OCI-LY1 (cell line): ENCODE data around the gene APCDD1.

ENCODE experiments used
- H2AFZ ChIP-seq: fragments of 200-600 bp; sonication (generic), shearing (Covaris generic); 2 replicates; pipeline ENCODE4 v1.6.0; 2014; ENCODE audit warnings: antibody characterized with exemption, mild to moderate bottlenecking, low read length
- H3F3A ChIP-seq: fragments of 200-600 bp; sonication (generic), shearing (Covaris generic); 2 replicates; pipeline ENCODE4 v1.6.0; 2014; ENCODE audit warnings: mild to moderate bottlenecking, antibody characterized with exemption, low read length, moderate library complexity; ENCODE audit not compliant: insufficient read depth
- H3K27ac ChIP-seq: fragments of 200-600 bp; sonication (generic); 2 replicates; pipeline ENCODE4 v1.5.1; 2014; ENCODE audit warnings: low read length, mixed run types, mild to moderate bottlenecking, low read depth; ENCODE audit not compliant: poor library complexity, severe bottlenecking
- H3K27me3 ChIP-seq: fragments of 200-600 bp; sonication (generic); 2 replicates; pipeline ENCODE4 v1.6.0; 2014; ENCODE audit warnings: antibody characterized with exemption, mild to moderate bottlenecking, low read length, moderate library complexity; ENCODE audit not compliant: insufficient read depth
- H3K36me3 ChIP-seq: fragments of 200-600 bp; sonication (generic); 2 replicates; pipeline ENCODE4 v1.6.1; 2014; ENCODE audit warnings: mild to moderate bottlenecking, antibody characterized with exemption, low read length, moderate library complexity, mixed read lengths; ENCODE audit not compliant: insufficient read depth
- H3K4me1 ChIP-seq: fragments of 200-600 bp; sonication (generic); 2 replicates; pipeline ENCODE4 v1.5.1; 2014; ENCODE audit warnings: mild to moderate bottlenecking, low read length, moderate library complexity; ENCODE audit not compliant: insufficient read depth, severe bottlenecking
- H3K4me2 ChIP-seq: fragments of 200-600 bp; sonication (generic), shearing (Covaris generic); 2 replicates; pipeline ENCODE4 v1.6.1; 2014; ENCODE audit warnings: low read length
- H3K4me3 ChIP-seq: fragments of 200-600 bp; sonication (generic); 2 replicates; pipeline ENCODE4 v1.5.1; 2014; ENCODE audit warnings: low read length, low read depth, mild to moderate bottlenecking, mixed read lengths; ENCODE audit not compliant: poor library complexity, severe bottlenecking
- H3K79me2 ChIP-seq: fragments of 200-600 bp; shearing (Covaris generic); 2 replicates; pipeline ENCODE4 v1.6.1; 2016; ENCODE audit warnings: mixed run types, low read length, mixed read lengths; ENCODE audit not compliant: insufficient read depth
- H3K9ac ChIP-seq: fragments of 200-600 bp; sonication (generic), shearing (Covaris generic); 2 replicates; pipeline ENCODE4 v1.6.1; 2014; ENCODE audit warnings: mild to moderate bottlenecking, low read length, mixed read lengths
- H3K9me2 ChIP-seq: fragments of 200-600 bp; sonication (generic), shearing (Covaris generic); 2 replicates; pipeline ENCODE4 v1.6.1; 2014; ENCODE audit warnings: low read depth, mild to moderate bottlenecking, low read length, mixed read lengths
- H3K9me3 ChIP-seq: fragments of 200-600 bp; shearing (Covaris generic); 2 replicates; pipeline ENCODE4 v1.6.1; 2014; ENCODE audit warnings: low read length, mixed read lengths
- H4K20me1 ChIP-seq: fragments of 200-600 bp; sonication (generic), shearing (Covaris generic); 2 replicates; pipeline ENCODE4 v1.6.0; 2016; ENCODE audit warnings: mild to moderate bottlenecking, low read length; ENCODE audit not compliant: insufficient read depth
- EZH2 ChIP-seq: fragments of 200-600 bp; sonication (generic), shearing (Covaris generic); IDR thresholded peaks from 2 replicates; pipeline ENCODE4 v1.8.0; 2017; ENCODE audit warnings: borderline replicate concordance, mixed run types, mild to moderate bottlenecking, antibody characterized with exemption, low read length, moderate library complexity, mixed read lengths
- TF ChIP-seq, protein P1 (sequence below): fragments of 200-600 bp; sonication (generic), shearing (Covaris generic); IDR thresholded peaks from 2 replicates; pipeline ENCODE4 v1.5.1; 2017; ENCODE audit warnings: mild to moderate bottlenecking, antibody characterized with exemption, low read length, moderate library complexity, mixed read lengths

Gene APCDD1

DNA sequence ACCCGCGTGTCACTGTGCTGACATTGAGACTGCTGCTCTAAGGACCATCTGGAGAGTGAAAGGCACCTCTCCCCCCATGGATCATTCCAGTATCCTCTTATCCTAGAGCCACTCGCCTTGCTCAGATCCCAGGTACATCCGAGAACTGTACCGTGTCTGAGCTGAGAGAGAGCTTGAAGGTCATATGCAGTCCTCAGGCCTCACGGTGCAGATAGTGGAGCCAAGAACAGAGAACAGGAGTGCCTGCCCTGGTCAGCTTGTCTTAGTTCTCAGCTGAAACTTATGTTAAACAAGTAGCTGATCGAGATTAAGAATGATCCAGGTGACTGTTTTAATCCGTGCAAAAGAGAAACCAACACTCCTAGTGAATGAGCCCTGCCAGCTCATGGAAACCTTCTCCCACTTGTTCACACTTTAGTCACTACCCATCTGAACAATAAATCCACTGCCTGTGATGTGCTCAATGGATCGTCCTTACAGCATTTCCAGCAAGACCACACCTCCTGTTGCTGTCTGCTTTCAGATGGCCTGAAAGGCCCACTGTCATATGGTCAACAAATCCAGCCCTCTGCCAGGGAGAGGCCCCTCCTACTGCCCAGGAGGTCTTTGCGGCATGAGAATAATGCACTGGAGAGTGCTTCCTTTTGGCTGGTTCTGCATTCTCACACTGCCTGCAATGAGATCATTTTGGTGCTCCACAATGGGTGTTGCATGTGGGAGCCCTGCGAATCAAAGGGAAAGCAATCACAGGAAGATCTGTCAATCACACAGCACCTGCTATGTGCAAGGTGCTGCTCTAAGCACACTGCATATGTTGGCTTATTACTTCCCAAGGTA lies 43.7 kb upstream of the APCDD1 start:
- Histone ChIP-seq H3K79me2 (no peaks in the 10 kb centered on the region), H3K27me3 (peaks cover under 1% of the 10 kb centered on the region; the same call in 1 of the 2 replicates), H3K27ac (no peak overlapping the region), H3K4me1 (no peaks in the 10 kb centered on the region), H3K36me3 (no peaks in the 10 kb centered on the region), H3K9me3 (no peaks in the 10 kb centered on the region), H4K20me1 (no peaks in the 10 kb centered on the region), H3K4me2 (no peak overlapping the region), H3K9me2 (no peaks in the 10 kb centered on the region), H3F3A (no peaks in the 10 kb centered on the region), H2AFZ (no peak overlapping the region), H3K9ac (no peak overlapping the region), H3K4me3 (no peak overlapping the region)
- TF ChIP-seq, protein P1, sequence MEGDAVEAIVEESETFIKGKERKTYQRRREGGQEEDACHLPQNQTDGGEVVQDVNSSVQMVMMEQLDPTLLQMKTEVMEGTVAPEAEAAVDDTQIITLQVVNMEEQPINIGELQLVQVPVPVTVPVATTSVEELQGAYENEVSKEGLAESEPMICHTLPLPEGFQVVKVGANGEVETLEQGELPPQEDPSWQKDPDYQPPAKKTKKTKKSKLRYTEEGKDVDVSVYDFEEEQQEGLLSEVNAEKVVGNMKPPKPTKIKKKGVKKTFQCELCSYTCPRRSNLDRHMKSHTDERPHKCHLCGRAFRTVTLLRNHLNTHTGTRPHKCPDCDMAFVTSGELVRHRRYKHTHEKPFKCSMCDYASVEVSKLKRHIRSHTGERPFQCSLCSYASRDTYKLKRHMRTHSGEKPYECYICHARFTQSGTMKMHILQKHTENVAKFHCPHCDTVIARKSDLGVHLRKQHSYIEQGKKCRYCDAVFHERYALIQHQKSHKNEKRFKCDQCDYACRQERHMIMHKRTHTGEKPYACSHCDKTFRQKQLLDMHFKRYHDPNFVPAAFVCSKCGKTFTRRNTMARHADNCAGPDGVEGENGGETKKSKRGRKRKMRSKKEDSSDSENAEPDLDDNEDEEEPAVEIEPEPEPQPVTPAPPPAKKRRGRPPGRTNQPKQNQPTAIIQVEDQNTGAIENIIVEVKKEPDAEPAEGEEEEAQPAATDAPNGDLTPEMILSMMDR: no peak
- TF ChIP-seq EZH2: no peak

DNA sequence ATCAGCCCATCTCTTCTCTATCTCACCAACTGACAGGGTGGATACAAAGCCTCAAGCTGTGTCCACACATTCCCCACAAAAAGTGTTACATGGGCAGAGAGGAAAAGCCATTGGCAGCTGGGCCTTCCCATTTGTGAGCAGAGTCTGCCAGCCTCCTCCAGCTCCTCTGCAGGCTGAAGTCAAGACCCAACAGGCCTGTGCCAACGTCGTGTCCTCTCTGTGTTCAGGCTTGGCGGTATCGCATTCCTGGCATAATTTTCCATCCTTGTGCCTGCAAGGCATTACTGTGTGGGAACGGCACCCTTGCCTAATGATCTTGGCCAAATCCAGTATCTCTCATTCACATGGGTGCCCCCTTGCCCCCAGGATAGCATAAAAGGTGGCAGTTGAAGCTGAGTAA lies 41.5 kb upstream of the APCDD1 start:
- Histone ChIP-seq H3K27ac (no peak overlapping the region), H3K4me1 (no peaks in the 10 kb centered on the region), H2AFZ (no peak overlapping the region), H3F3A (no peaks in the 10 kb centered on the region), H3K4me3 (no peak overlapping the region), H3K27me3 (no peaks in the 10 kb centered on the region), H3K4me2 (no peak overlapping the region), H3K9me2 (no peaks in the 10 kb centered on the region), H3K9ac (no peak overlapping the region), H3K9me3 (no peaks in the 10 kb centered on the region), H3K36me3 (no peaks in the 10 kb centered on the region), H3K79me2 (no peaks in the 10 kb centered on the region), H4K20me1 (no peaks in the 10 kb centered on the region)
- no peak for TF ChIP-seq EZH2
- TF ChIP-seq, protein P1: no peak

DNA sequence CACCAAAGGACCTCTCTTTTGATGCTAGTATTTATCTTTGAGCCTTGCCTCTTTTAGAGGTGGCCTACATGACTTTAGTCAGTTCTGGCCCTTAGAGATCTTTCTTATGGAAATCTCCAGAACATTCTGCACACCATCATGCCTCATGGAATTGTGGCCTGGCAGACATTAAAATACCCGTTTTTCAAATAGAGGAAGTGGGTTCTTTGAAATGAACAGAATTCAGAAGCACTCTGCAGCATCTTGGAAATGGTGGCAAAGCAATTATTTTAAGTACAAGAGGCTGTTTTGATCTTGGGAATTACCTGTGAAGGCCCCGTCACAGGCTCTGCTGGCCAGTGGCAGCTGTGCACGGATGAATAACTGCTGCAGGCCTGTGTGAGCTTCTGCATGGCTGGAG lies 40.7 kb upstream of the APCDD1 start:
- H3K27me3 ChIP-seq: no peaks in the 10 kb centered on the region
- H3K27ac ChIP-seq: no peak overlapping the region
- no peak overlapping the region for H2AFZ ChIP-seq
- H3K4me3 ChIP-seq: no peak overlapping the region
- TF ChIP-seq, protein P1: no peak
- TF ChIP-seq EZH2: no peak
- H3K9ac ChIP-seq: no peak overlapping the region
- H3K79me2 ChIP-seq: no peaks in the 10 kb centered on the region
- no peaks in the 10 kb centered on the region for H3K36me3 ChIP-seq
- no peaks in the 10 kb centered on the region for H3K9me3 ChIP-seq
- H4K20me1 ChIP-seq: no peaks in the 10 kb centered on the region
- H3K9me2 ChIP-seq: no peaks in the 10 kb centered on the region
- H3K4me1 ChIP-seq: no peaks in the 10 kb centered on the region
- H3F3A ChIP-seq: no peaks in the 10 kb centered on the region
- H3K4me2 ChIP-seq: no peak overlapping the region
